Ishikawa (cell line): Measurements from ENCODE around the gene AMER1.

Source experiments
- CEBPB ChIP-seq: IDR thresholded peaks from 2 replicates; pipeline ENCODE4 v1.6.1; 2012
- CREB1 ChIP-seq: IDR thresholded peaks from 2 replicates; pipeline ENCODE4 v1.6.1; 2012; ENCODE audit warnings: low read depth
- EGR1 ChIP-seq: IDR thresholded peaks from 2 replicates; pipeline ENCODE4 v1.6.1; 2012
- EP300 ChIP-seq: IDR thresholded peaks from 2 replicates; pipeline ENCODE4 v1.6.1; 2012; ENCODE audit warnings: borderline replicate concordance
- FOXM1 ChIP-seq: IDR thresholded peaks from 2 replicates; pipeline ENCODE4 v1.6.1; 2012; ENCODE audit warnings: low read depth, borderline replicate concordance
- MAX ChIP-seq: IDR thresholded peaks from 2 replicates; pipeline ENCODE4 v1.6.1; 2012
- NFIC ChIP-seq: IDR thresholded peaks from 2 replicates; pipeline ENCODE4 v1.6.1; 2012
- RAD21 ChIP-seq: IDR thresholded peaks from 2 replicates; pipeline ENCODE4 v1.6.1; 2012; ENCODE audit warnings: low read depth
- REST ChIP-seq: IDR thresholded peaks from 2 replicates; pipeline ENCODE4 v1.6.1; 2012; ENCODE audit warnings: low read depth, mild to moderate bottlenecking
- TAF1 ChIP-seq: IDR thresholded peaks from 2 replicates; pipeline ENCODE4 v1.6.1; 2012; ENCODE audit warnings: low read depth, mild to moderate bottlenecking
- TCF12 ChIP-seq: IDR thresholded peaks from 2 replicates; pipeline ENCODE4 v1.6.1; 2012; ENCODE audit warnings: low read depth
- TEAD4 ChIP-seq: IDR thresholded peaks from 2 replicates; pipeline ENCODE4 v1.6.1; 2012
- USF1 ChIP-seq: IDR thresholded peaks from 2 replicates; pipeline ENCODE4 v1.6.1; 2012
- YY1 ChIP-seq: IDR thresholded peaks from 2 replicates; pipeline ENCODE4 v1.6.1; 2012; ENCODE audit warnings: low read depth
- ZBTB7A ChIP-seq: IDR thresholded peaks from 2 replicates; pipeline ENCODE4 v1.6.1; 2012; ENCODE audit warnings: low read depth

Gene AMER1

GRCh38 chrX:64205735-64206501, 410 bp upstream of the AMER1 start:
- 0 out of 2 replicates have a peak, but pooled peaks have one; percentile 35 for TF ChIP-seq TAF1
- no peak; the same call in 1 of the 2 replicates for TF ChIP-seq MAX
- no peak for TF ChIP-seq TCF12
- no peak for TF ChIP-seq FOXM1

- TF ChIP-seq MAX (peak; percentile 44), EGR1 (no peak)
Measured at GRCh38 chrX:64204701-64205440, 637 bp downstream of the AMER1 start.

GRCh38 chrX:64204252-64204651, 1.3 kb downstream of the AMER1 start:
- no peak for TF ChIP-seq CEBPB
- no peak for TF ChIP-seq EGR1
- TF ChIP-seq RAD21, result no peak

GRCh38 chrX:64202808-64203325, 2.6 kb downstream of the AMER1 start:
- TF ChIP-seq CREB1, result no peak
- TF ChIP-seq MAX, result no peak
- no peak for TF ChIP-seq RAD21
- TF ChIP-seq EP300, result no peak
- no peak for TF ChIP-seq TEAD4
- no peak for TF ChIP-seq TAF1
- TF ChIP-seq FOXM1, result no peak
- TF ChIP-seq USF1, result no peak
- TF ChIP-seq NFIC, result no peak

- no peak for TF ChIP-seq REST
- no peak for TF ChIP-seq FOXM1
- TF ChIP-seq YY1, result no peak
- TF ChIP-seq USF1, result no peak
- TF ChIP-seq TAF1, result no peak
- TF ChIP-seq RAD21, result no peak
- no peak for TF ChIP-seq ZBTB7A
- TF ChIP-seq NFIC, result no peak
- no peak for TF ChIP-seq TCF12
- no peak for TF ChIP-seq EP300
- no peak for TF ChIP-seq CREB1
- no peak for TF ChIP-seq EGR1
- TF ChIP-seq TEAD4, result no peak
- TF ChIP-seq MAX, result no peak
- no peak for TF ChIP-seq CEBPB
Measured at GRCh38 chrX:64198036-64198435, 7.5 kb downstream of the AMER1 start.

- no peak for TF ChIP-seq TCF12
- no peak for TF ChIP-seq CEBPB
- no peak for TF ChIP-seq TEAD4
- no peak for TF ChIP-seq REST
- no peak for TF ChIP-seq CREB1
- no peak for TF ChIP-seq EP300
- no peak for TF ChIP-seq TAF1
- TF ChIP-seq YY1, result no peak
- TF ChIP-seq MAX, result no peak
- TF ChIP-seq RAD21, result no peak
- no peak for TF ChIP-seq FOXM1
- no peak for TF ChIP-seq NFIC
- TF ChIP-seq ZBTB7A, result no peak
- no peak for TF ChIP-seq EGR1
- no peak for TF ChIP-seq USF1
Measured at GRCh38 chrX:64196606-64197005, 8.9 kb downstream of the AMER1 start.
